ENCODE data around the gene NCR2. TPM values are rescaled to one million over a fixed set of nuclear protein-coding genes. Genes with fewer than 3 reads are reported as not detected.

The NCR2 gene
- polyA plus RNA-seq, 1 of the 3 experiments (the other 2 are of a cell fraction): not detected

DNA sequence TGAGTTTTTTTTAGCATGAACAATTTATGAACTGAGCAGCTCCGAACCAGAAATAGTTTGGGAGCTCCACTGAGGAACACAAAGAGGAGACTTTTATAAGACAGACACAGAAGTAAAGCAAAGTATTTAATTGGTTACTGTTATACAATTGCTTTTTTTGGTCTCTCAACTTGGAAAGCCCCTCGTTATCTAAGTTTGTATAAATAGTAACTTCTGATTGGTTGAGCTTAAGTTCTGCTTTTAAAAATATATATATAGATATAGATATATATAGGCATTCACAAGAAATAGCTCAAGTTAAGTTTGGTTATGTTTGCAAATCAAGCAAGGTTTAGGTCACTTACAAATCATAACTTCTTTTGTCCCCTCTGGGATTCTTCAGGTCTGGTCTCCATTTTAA is 20.2 kb upstream of the NCR2 start:
- no peaks in the 10 kb centered on the region for H3K79me2 ChIP-seq (ENCODE audit: insufficient read depth)
- H3K4me2 ChIP-seq: no peak overlapping the region
- peaks cover 46% of the 10 kb centered on the region for H3K27me3 ChIP-seq (ENCODE audit: insufficient read depth)
- no peak overlapping the region for H3K27ac ChIP-seq (ENCODE audit: low read depth in 2 of 2, low read length in 1 of 2)
- POLR2A ChIA-PET: no interaction called here
- H2AFZ ChIP-seq (ENCODE audit: low read depth): no peak overlapping the region
- CTCF ChIA-PET: interaction anchor here (1.2 to 1.5 kb wide), 3 partner anchors 9 to 23 kb away, joined by 3 to 6 read pairs (median 4); no protein-coding TSS in a partner anchor
- no peaks in the 10 kb centered on the region for H4K20me1 ChIP-seq (ENCODE audit: insufficient read depth)
- H3K9me3 ChIP-seq: no peaks in the 10 kb centered on the region
- H3K4me1 ChIP-seq (ENCODE audit: control insufficient read depth in 1 of 2, insufficient read depth in 2 of 2, low read depth in 1 of 2, low read length in 1 of 2): peaks cover 0 to 2% of the 10 kb centered on the region in 2 experiments; a peak in 1 of 4 replicates
- WGBS (ENCODE audit: low lambda C conversion rate): 7% methylated on average over 2 of the region's 2 CpGs
- H3F3A ChIP-seq (replicated peaks; ENCODE audit: insufficient read depth): peaks cover 6% of the 10 kb centered on the region
- no peak overlapping the region for H3K4me3 ChIP-seq (ENCODE audit: low read depth in 2 of 2, low read length in 1 of 2)
- no peak for DNase-seq
- TF ChIP-seq NFIC (IDR thresholded peaks at IDR 0.05; ENCODE audit: borderline replicate concordance): no peak
- TF ChIP-seq, protein P1, sequence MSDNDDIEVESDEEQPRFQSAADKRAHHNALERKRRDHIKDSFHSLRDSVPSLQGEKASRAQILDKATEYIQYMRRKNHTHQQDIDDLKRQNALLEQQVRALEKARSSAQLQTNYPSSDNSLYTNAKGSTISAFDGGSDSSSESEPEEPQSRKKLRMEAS (IDR thresholded peaks at IDR 0.05; ENCODE audit: low read depth): no peak
- TF ChIP-seq MXI1 (IDR thresholded peaks at IDR 0.05; ENCODE audit: low read depth, low read length): no peak
- TF ChIP-seq, protein P2, sequence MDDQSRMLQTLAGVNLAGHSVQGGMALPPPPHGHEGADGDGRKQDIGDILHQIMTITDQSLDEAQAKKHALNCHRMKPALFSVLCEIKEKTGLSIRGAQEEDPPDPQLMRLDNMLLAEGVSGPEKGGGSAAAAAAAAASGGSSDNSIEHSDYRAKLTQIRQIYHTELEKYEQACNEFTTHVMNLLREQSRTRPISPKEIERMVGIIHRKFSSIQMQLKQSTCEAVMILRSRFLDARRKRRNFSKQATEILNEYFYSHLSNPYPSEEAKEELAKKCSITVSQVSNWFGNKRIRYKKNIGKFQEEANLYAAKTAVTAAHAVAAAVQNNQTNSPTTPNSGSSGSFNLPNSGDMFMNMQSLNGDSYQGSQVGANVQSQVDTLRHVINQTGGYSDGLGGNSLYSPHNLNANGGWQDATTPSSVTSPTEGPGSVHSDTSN (IDR thresholded peaks at IDR 0.05): no peak
- no peaks in the 10 kb centered on the region for H3K36me3 ChIP-seq (replicated peaks in 1 of 2; ENCODE audit: control insufficient read depth in 1 of 2, insufficient read depth in 2 of 2, low read length in 1 of 2)
- H3K9me2 ChIP-seq: no peaks in the 10 kb centered on the region
- H3K9ac ChIP-seq: no peak overlapping the region

DNA sequence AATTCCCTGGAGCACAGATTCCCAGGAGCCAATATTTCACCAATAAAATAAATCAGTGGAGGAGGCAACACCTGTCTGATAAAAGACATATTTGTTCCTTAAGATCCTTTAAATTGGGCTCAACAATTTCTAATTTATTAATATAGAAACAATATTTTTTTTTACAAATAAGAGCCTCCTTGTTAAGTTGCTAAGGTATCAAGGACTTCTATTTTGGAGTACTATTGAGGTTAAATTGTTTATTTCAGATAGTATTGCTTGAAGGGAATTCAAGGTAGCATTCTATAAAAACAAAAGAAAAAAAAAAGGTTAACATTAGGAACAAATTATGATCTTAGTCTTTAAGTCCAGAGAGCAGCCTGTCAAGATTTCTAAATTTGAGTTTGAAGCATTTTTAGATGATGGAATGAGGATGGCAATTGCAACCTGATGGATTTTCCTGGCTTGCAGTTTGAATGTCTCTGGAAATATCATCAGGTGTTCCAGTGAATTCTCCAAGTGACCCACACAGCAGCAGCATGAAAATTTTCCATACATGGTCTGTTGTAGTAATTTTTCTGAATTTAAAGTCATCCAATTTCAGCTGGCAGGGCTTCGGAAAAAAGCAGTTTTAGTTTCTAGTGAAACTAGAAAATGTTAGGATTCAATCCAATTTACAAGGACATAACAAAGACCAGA is 19.3 kb upstream of the NCR2 start:
- Histone ChIP-seq H3K4me1 (ENCODE audit: control insufficient read depth in 1 of 2, insufficient read depth in 2 of 2, low read depth in 1 of 2, low read length in 1 of 2) (peaks cover 0 to 2% of the 10 kb centered on the region in 2 experiments; a peak in 1 of 4 replicates), H3K27me3 (ENCODE audit: insufficient read depth) (peaks cover 44% of the 10 kb centered on the region), H3K79me2 (ENCODE audit: insufficient read depth) (no peaks in the 10 kb centered on the region), H3K4me2 (no peak overlapping the region), H3F3A (replicated peaks; ENCODE audit: insufficient read depth) (peaks cover 6% of the 10 kb centered on the region), H4K20me1 (ENCODE audit: insufficient read depth) (no peaks in the 10 kb centered on the region), H3K36me3 (replicated peaks in 1 of 2; ENCODE audit: control insufficient read depth in 1 of 2, insufficient read depth in 2 of 2, low read length in 1 of 2) (no peaks in the 10 kb centered on the region), H3K27ac (ENCODE audit: low read depth in 2 of 2, low read length in 1 of 2) (no peak overlapping the region), H2AFZ (ENCODE audit: low read depth) (no peak overlapping the region), H3K9me2 (no peaks in the 10 kb centered on the region), H3K9me3 (no peaks in the 10 kb centered on the region), H3K9ac (no peak overlapping the region), H3K4me3 (ENCODE audit: low read depth in 2 of 2, low read length in 1 of 2) (no peak overlapping the region)
- POLR2A ChIA-PET: no interaction called here
- CTCF ChIA-PET: interaction anchor here (1.2 to 1.5 kb wide), 3 partner anchors 10 to 22 kb away, joined by 3 to 6 read pairs (median 4); no protein-coding TSS in a partner anchor
- DNase-seq: no peak
- TF ChIP-seq FOSL2 (IDR thresholded peaks at IDR 0.05; ENCODE audit: borderline replicate concordance, low read depth): no peak
- no peak for TF ChIP-seq GATA2 (CRISPR knock-in tag; IDR thresholded peaks at IDR 0.05)
- TF ChIP-seq SIN3A (IDR thresholded peaks at IDR 0.05; ENCODE audit: borderline replicate concordance, low read depth, low read length): no peak
- no peak for TF ChIP-seq CHD2 (IDR thresholded peaks at IDR 0.05; ENCODE audit: low read length, partially characterized antibody)
- no peak for TF ChIP-seq TAF1 (IDR thresholded peaks at IDR 0.05; ENCODE audit: borderline replicate concordance, low read depth, low read length)
- TF ChIP-seq, protein P3, sequence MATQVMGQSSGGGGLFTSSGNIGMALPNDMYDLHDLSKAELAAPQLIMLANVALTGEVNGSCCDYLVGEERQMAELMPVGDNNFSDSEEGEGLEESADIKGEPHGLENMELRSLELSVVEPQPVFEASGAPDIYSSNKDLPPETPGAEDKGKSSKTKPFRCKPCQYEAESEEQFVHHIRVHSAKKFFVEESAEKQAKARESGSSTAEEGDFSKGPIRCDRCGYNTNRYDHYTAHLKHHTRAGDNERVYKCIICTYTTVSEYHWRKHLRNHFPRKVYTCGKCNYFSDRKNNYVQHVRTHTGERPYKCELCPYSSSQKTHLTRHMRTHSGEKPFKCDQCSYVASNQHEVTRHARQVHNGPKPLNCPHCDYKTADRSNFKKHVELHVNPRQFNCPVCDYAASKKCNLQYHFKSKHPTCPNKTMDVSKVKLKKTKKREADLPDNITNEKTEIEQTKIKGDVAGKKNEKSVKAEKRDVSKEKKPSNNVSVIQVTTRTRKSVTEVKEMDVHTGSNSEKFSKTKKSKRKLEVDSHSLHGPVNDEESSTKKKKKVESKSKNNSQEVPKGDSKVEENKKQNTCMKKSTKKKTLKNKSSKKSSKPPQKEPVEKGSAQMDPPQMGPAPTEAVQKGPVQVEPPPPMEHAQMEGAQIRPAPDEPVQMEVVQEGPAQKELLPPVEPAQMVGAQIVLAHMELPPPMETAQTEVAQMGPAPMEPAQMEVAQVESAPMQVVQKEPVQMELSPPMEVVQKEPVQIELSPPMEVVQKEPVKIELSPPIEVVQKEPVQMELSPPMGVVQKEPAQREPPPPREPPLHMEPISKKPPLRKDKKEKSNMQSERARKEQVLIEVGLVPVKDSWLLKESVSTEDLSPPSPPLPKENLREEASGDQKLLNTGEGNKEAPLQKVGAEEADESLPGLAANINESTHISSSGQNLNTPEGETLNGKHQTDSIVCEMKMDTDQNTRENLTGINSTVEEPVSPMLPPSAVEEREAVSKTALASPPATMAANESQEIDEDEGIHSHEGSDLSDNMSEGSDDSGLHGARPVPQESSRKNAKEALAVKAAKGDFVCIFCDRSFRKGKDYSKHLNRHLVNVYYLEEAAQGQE (IDR thresholded peaks at IDR 0.05; ENCODE audit: low read depth, low read length): no peak
- TF ChIP-seq RAD21 (IDR thresholded peaks at IDR 0.05; ENCODE audit: low read length): no peak
- TF ChIP-seq, protein P4, sequence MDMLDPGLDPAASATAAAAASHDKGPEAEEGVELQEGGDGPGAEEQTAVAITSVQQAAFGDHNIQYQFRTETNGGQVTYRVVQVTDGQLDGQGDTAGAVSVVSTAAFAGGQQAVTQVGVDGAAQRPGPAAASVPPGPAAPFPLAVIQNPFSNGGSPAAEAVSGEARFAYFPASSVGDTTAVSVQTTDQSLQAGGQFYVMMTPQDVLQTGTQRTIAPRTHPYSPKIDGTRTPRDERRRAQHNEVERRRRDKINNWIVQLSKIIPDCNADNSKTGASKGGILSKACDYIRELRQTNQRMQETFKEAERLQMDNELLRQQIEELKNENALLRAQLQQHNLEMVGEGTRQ (IDR thresholded peaks at IDR 0.05; ENCODE audit: borderline replicate concordance, low read depth, low read length): no peak
- TF ChIP-seq NFIC (IDR thresholded peaks at IDR 0.05; ENCODE audit: borderline replicate concordance): no peak
- TF ChIP-seq RCOR1 (IDR thresholded peaks at IDR 0.05; ENCODE audit: low read length): no peak
- TF ChIP-seq, protein P5, sequence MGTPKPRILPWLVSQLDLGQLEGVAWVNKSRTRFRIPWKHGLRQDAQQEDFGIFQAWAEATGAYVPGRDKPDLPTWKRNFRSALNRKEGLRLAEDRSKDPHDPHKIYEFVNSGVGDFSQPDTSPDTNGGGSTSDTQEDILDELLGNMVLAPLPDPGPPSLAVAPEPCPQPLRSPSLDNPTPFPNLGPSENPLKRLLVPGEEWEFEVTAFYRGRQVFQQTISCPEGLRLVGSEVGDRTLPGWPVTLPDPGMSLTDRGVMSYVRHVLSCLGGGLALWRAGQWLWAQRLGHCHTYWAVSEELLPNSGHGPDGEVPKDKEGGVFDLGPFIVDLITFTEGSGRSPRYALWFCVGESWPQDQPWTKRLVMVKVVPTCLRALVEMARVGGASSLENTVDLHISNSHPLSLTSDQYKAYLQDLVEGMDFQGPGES (IDR thresholded peaks at IDR 0.05; ENCODE audit: low read depth, low read length): no peak
- TF ChIP-seq GABPA (IDR thresholded peaks at IDR 0.05; ENCODE audit: low read depth): no peak
- no peak for TF ChIP-seq MXI1 (IDR thresholded peaks at IDR 0.05; ENCODE audit: low read depth, low read length)
- TF ChIP-seq NRF1 (IDR thresholded peaks at IDR 0.05; ENCODE audit: low read depth, low read length): no peak
- no peak for TF ChIP-seq EZH2phosphoT487 (IDR thresholded peaks at IDR 0.05; ENCODE audit: borderline replicate concordance, low read depth)
- no peak for TF ChIP-seq TEAD4 (IDR thresholded peaks at IDR 0.05; ENCODE audit: borderline replicate concordance, insufficient read depth)
- no peak for TF ChIP-seq RXRA (IDR thresholded peaks at IDR 0.05; ENCODE audit: borderline replicate concordance, low read depth)
- 23% methylated on average over 1 of the region's 1 CpG for WGBS (ENCODE audit: low lambda C conversion rate)

Data from SK-N-SH (cell line).